IPS-15b (cell line): Measurements from ENCODE around the gene CHCHD6.

Source experiments
- H3K27me3 ChIP-seq: one replicate; pipeline ENCODE4 v1.6.1; 2013; ENCODE audit warnings: low read length; ENCODE audit not compliant: control insufficient read depth, insufficient read depth
- H3K36me3 ChIP-seq: one replicate; pipeline ENCODE4 v1.6.1; 2013; ENCODE audit warnings: low read length; ENCODE audit not compliant: control insufficient read depth, insufficient read depth
- H3K4me1 ChIP-seq: one replicate; pipeline ENCODE4 v1.6.1; 2013; ENCODE audit warnings: mild to moderate bottlenecking, low read length; ENCODE audit not compliant: control insufficient read depth, insufficient read depth
- H3K4me3 ChIP-seq: one replicate; pipeline ENCODE4 v1.5.1; 2013; ENCODE audit warnings: low read depth, low read length
- H3K9ac ChIP-seq: one replicate; pipeline ENCODE4 v1.6.1; 2013; ENCODE audit warnings: low read depth, mild to moderate bottlenecking, low read length
- H3K9me3 ChIP-seq: one replicate; pipeline ENCODE4 v1.6.1; 2013; ENCODE audit warnings: mild to moderate bottlenecking, low read length; ENCODE audit not compliant: control insufficient read depth, insufficient read depth

Gene CHCHD6

GRCh38 chr3:126664591-126665214 lies 39.3 kb upstream of the CHCHD6 start:
- Histone ChIP-seq H3K4me1 (no peaks in the 10 kb centered on the region), H3K36me3 (no peaks in the 10 kb centered on the region), H3K4me3 (no peak overlapping the region), H3K9ac (no peak overlapping the region), H3K9me3 (no peaks in the 10 kb centered on the region), H3K27me3 (no peaks in the 10 kb centered on the region)

- H3K4me1 ChIP-seq: no peaks in the 10 kb centered on the region
These were observed 38.7 kb upstream of the CHCHD6 start for GRCh38 chr3:126665221-126665936.

GRCh38 chr3:126665959-126666657 lies 37.9 kb upstream of the CHCHD6 start:
- Histone ChIP-seq H3K9me3 (no peaks in the 10 kb centered on the region), H3K27me3 (no peaks in the 10 kb centered on the region), H3K4me1 (no peaks in the 10 kb centered on the region), H3K4me3 (no peak overlapping the region), H3K9ac (no peak overlapping the region), H3K36me3 (no peaks in the 10 kb centered on the region)

More at GRCh38 chr3:126665221-126665936, 38.7 kb upstream of the CHCHD6 start:
- Histone ChIP-seq H3K9me3 (no peaks in the 10 kb centered on the region), H3K36me3 (no peaks in the 10 kb centered on the region), H3K4me3 (no peak overlapping the region), H3K9ac (no peak overlapping the region), H3K27me3 (no peaks in the 10 kb centered on the region)

GRCh38 chr3:126666658-126667528 lies 37.1 kb upstream of the CHCHD6 start:
- Histone ChIP-seq H3K36me3 (no peaks in the 10 kb centered on the region), H3K4me3 (no peak overlapping the region), H3K4me1 (no peaks in the 10 kb centered on the region), H3K9me3 (no peaks in the 10 kb centered on the region), H3K9ac (no peak overlapping the region), H3K27me3 (no peaks in the 10 kb centered on the region)

- no peaks in the 10 kb centered on the region for H3K36me3 ChIP-seq
- H3K9ac ChIP-seq: no peak overlapping the region
- H3K4me3 ChIP-seq: no peak overlapping the region
These were observed 36.2 kb upstream of the CHCHD6 start for GRCh38 chr3:126667631-126668449.

GRCh38 chr3:126668450-126669401 lies 35.3 kb upstream of the CHCHD6 start:
- H3K4me1 ChIP-seq: no peaks in the 10 kb centered on the region
- no peaks in the 10 kb centered on the region for H3K27me3 ChIP-seq
- H3K9me3 ChIP-seq: no peaks in the 10 kb centered on the region
- H3K36me3 ChIP-seq: no peaks in the 10 kb centered on the region
- no peak overlapping the region for H3K9ac ChIP-seq
- H3K4me3 ChIP-seq: no peak overlapping the region

More at GRCh38 chr3:126667631-126668449, 36.2 kb upstream of the CHCHD6 start:
- no peaks in the 10 kb centered on the region for H3K27me3 ChIP-seq
- no peaks in the 10 kb centered on the region for H3K4me1 ChIP-seq
- no peaks in the 10 kb centered on the region for H3K9me3 ChIP-seq

- Histone ChIP-seq H3K27me3 (no peaks in the 10 kb centered on the region), H3K4me3 (no peak overlapping the region), H3K9me3 (no peaks in the 10 kb centered on the region), H3K36me3 (no peaks in the 10 kb centered on the region), H3K4me1 (no peaks in the 10 kb centered on the region), H3K9ac (no peak overlapping the region)
These were observed 32.5 kb upstream of the CHCHD6 start for GRCh38 chr3:126671521-126671920.

GRCh38 chr3:126672340-126672739 lies 31.7 kb upstream of the CHCHD6 start:
- Histone ChIP-seq H3K9ac (no peak overlapping the region), H3K27me3 (no peaks in the 10 kb centered on the region), H3K9me3 (no peaks in the 10 kb centered on the region), H3K4me1 (no peaks in the 10 kb centered on the region), H3K36me3 (no peaks in the 10 kb centered on the region), H3K4me3 (no peak overlapping the region)

- Histone ChIP-seq H3K36me3 (no peaks in the 10 kb centered on the region), H3K9me3 (no peaks in the 10 kb centered on the region), H3K27me3 (no peaks in the 10 kb centered on the region), H3K9ac (no peak overlapping the region), H3K4me1 (no peaks in the 10 kb centered on the region), H3K4me3 (no peak overlapping the region)
These were observed 31.3 kb upstream of the CHCHD6 start for GRCh38 chr3:126672741-126673140.
